GM19193 (cell line): ENCODE data around the gene ZNF205.

ENCODE experiments used
- POLR2A ChIP-seq: IDR thresholded peaks from 4 replicates; pipeline ENCODE4 v1.6.1; 2011; ENCODE audit not compliant: insufficient read depth, insufficient read length; ENCODE audit errors: extremely low read depth

The ZNF205 gene

GRCh38 chr16:3084969-3085670, 27.3 kb upstream of the ZNF205 start:
- TF ChIP-seq POLR2A = no peak

GRCh38 chr16:3085868-3086595, 26.4 kb upstream of the ZNF205 start:
- no peak for TF ChIP-seq POLR2A

- TF ChIP-seq POLR2A = no peak
Measured at GRCh38 chr16:3086596-3087242, 25.7 kb upstream of the ZNF205 start.

- no peak for TF ChIP-seq POLR2A
Measured at GRCh38 chr16:3087243-3088235, 24.8 kb upstream of the ZNF205 start.

- TF ChIP-seq POLR2A = no peak
Measured at GRCh38 chr16:3088450-3088849, 23.9 kb upstream of the ZNF205 start.

GRCh38 chr16:3088925-3089716, 23.3 kb upstream of the ZNF205 start:
- no peak for TF ChIP-seq POLR2A

- no peak for TF ChIP-seq POLR2A
Measured at GRCh38 chr16:3089717-3090592, 22.4 kb upstream of the ZNF205 start.

GRCh38 chr16:3091551-3091950, 20.8 kb upstream of the ZNF205 start:
- TF ChIP-seq POLR2A = no peak

- no peak for TF ChIP-seq POLR2A
Measured at GRCh38 chr16:3092501-3092941, 19.9 kb upstream of the ZNF205 start.

- no peak for TF ChIP-seq POLR2A
Measured at GRCh38 chr16:3094289-3095027, 17.9 kb upstream of the ZNF205 start.

- no peak for TF ChIP-seq POLR2A
Measured at GRCh38 chr16:3095869-3096268, 16.5 kb upstream of the ZNF205 start.

- TF ChIP-seq POLR2A = no peak
Measured at GRCh38 chr16:3096362-3096761, 16.0 kb upstream of the ZNF205 start.

GRCh38 chr16:3097266-3097665, 15.1 kb upstream of the ZNF205 start:
- TF ChIP-seq POLR2A = no peak
